HG02938 (cell line): Measurements from ENCODE around the gene LMLN.
"Not testable (repeated sequence)": the region's sequence is repeated elsewhere in the genome, so short reads cannot be mapped to it uniquely, and the experiment has no call there.

Experiments
- ATAC-seq: cut with Tn5 transposase; IDR thresholded peaks from one replicate; pipeline ENCODE4 v1.9.1; 2021; ENCODE audit warnings: mild to moderate bottlenecking, moderate library complexity; ENCODE audit not compliant: unreplicated experiment

LMLN gene

GRCh38 chr3:198022604-198023003 is 62.6 kb downstream of the LMLN start:
- ATAC-seq: no peak

GRCh38 chr3:198025644-198026043 is 65.6 kb downstream of the LMLN start:
- ATAC-seq: no peak

GRCh38 chr3:198026620-198027019 is 66.6 kb downstream of the LMLN start:
- ATAC-seq: no peak

- ATAC-seq: no peak
Measured at GRCh38 chr3:198027045-198027798, 67.2 kb downstream of the LMLN start.

GRCh38 chr3:198027799-198028390 is 67.9 kb downstream of the LMLN start:
- no peak for ATAC-seq

GRCh38 chr3:198028718-198029117 is 68.7 kb downstream of the LMLN start:
- ATAC-seq: no peak

- no peak for ATAC-seq
Measured at GRCh38 chr3:198030125-198030524, 70.1 kb downstream of the LMLN start.

- no peak for ATAC-seq
Measured at GRCh38 chr3:198030726-198031125, 70.7 kb downstream of the LMLN start.

GRCh38 chr3:198032039-198032936 is 72.3 kb downstream of the LMLN start:
- no peak for ATAC-seq

- ATAC-seq: no peak
Measured at GRCh38 chr3:198043119-198043518, 83.1 kb downstream of the LMLN start.

GRCh38 chr3:198046120-198046857 is 86.3 kb downstream of the LMLN start:
- no peak for ATAC-seq

- no peak for ATAC-seq
Measured at GRCh38 chr3:198048445-198048844, 88.4 kb downstream of the LMLN start.

GRCh38 chr3:198051836-198052235 is 91.8 kb downstream of the LMLN start:
- no peak for ATAC-seq

- ATAC-seq: not testable (repeated sequence)
Measured at GRCh38 chr3:198053462-198053861, 93.4 kb downstream of the LMLN start.

- no peak for ATAC-seq
Measured at GRCh38 chr3:198061119-198062067, 101.4 kb downstream of the LMLN start.

- no peak for ATAC-seq
Measured at GRCh38 chr3:198062068-198062465, 102.0 kb downstream of the LMLN start.

- no peak for ATAC-seq
Measured at GRCh38 chr3:198064420-198064819, 104.4 kb downstream of the LMLN start.

- ATAC-seq: no peak
Measured at GRCh38 chr3:198065897-198066296, 105.9 kb downstream of the LMLN start.

- ATAC-seq: no peak
Measured at GRCh38 chr3:198067416-198067815, 107.4 kb downstream of the LMLN start.

- no peak for ATAC-seq
Measured at GRCh38 chr3:198070871-198071270, 110.9 kb downstream of the LMLN start.
